GM19452 (cell line): Measurements from ENCODE around the gene C1orf198.
A peak's percentile ranks its signal among the peaks of the same experiment; 100 is the strongest.

Experiments
- ATAC-seq: cut with Tn5 transposase; IDR thresholded peaks from one replicate; pipeline ENCODE4 v1.9.1; 2021; ENCODE audit not compliant: unreplicated experiment

The C1orf198 gene

GRCh38 chr1:230867903-230868735 lies at the start of gene C1orf198:
C1orf198 (minus strand) TSS chr1:230868521; CDS start chr1:230868512, 9 bp downstream.
- ATAC-seq = peak; percentile 79

GRCh38 chr1:230917284-230918135 lies 49.2 kb upstream of the C1orf198 start:
- no peak for ATAC-seq

GRCh38 chr1:230916587-230917283 lies 48.4 kb upstream of the C1orf198 start:
- no peak for ATAC-seq

- ATAC-seq = no peak
Measured at GRCh38 chr1:230915078-230915477, 46.8 kb upstream of the C1orf198 start.

- ATAC-seq = no peak
Measured at GRCh38 chr1:230913496-230913895, 45.2 kb upstream of the C1orf198 start.

- no peak for ATAC-seq
Measured at GRCh38 chr1:230910755-230911117, 42.4 kb upstream of the C1orf198 start.

- no peak for ATAC-seq
Measured at GRCh38 chr1:230909974-230910754, 41.8 kb upstream of the C1orf198 start.

GRCh38 chr1:230907472-230908205 lies 39.3 kb upstream of the C1orf198 start:
- no peak for ATAC-seq

- no peak for ATAC-seq
Measured at GRCh38 chr1:230906226-230906625, 37.9 kb upstream of the C1orf198 start.

- no peak for ATAC-seq
Measured at GRCh38 chr1:230905733-230906132, 37.4 kb upstream of the C1orf198 start.

GRCh38 chr1:230902349-230902923 lies 34.1 kb upstream of the C1orf198 start:
- no peak for ATAC-seq

GRCh38 chr1:230901671-230902070 lies 33.4 kb upstream of the C1orf198 start:
- no peak for ATAC-seq

GRCh38 chr1:230900984-230901383 lies 32.7 kb upstream of the C1orf198 start:
- no peak for ATAC-seq

GRCh38 chr1:230899841-230900251 lies 31.5 kb upstream of the C1orf198 start:
- no peak for ATAC-seq

- ATAC-seq = no peak
Measured at GRCh38 chr1:230898748-230899147, 30.4 kb upstream of the C1orf198 start.

- no peak for ATAC-seq
Measured at GRCh38 chr1:230898144-230898543, 29.8 kb upstream of the C1orf198 start.

GRCh38 chr1:230896779-230897178 lies 28.5 kb upstream of the C1orf198 start:
- ATAC-seq = no peak

GRCh38 chr1:230895452-230895851 lies 27.1 kb upstream of the C1orf198 start:
- no peak for ATAC-seq

- ATAC-seq = no peak
Measured at GRCh38 chr1:230894664-230895063, 26.3 kb upstream of the C1orf198 start.

GRCh38 chr1:230894032-230894431 lies 25.7 kb upstream of the C1orf198 start:
- no peak for ATAC-seq
